NCI-H128 (cell line): ENCODE data around the gene SLC22A12.

ENCODE experiments used
- DNase-seq: peaks from one replicate; lab custom pipeline; 2025; ENCODE audit not compliant: unreplicated experiment; lab: John Stamatoyannopoulos, UW

SLC22A12 gene

GRCh38 chr11:64602466-64603070, 11.5 kb downstream of the SLC22A12 start:
- DNase-seq: no peak

- no peak for DNase-seq
Measured at GRCh38 chr11:64603411-64604110, 12.5 kb downstream of the SLC22A12 start.

DNA sequence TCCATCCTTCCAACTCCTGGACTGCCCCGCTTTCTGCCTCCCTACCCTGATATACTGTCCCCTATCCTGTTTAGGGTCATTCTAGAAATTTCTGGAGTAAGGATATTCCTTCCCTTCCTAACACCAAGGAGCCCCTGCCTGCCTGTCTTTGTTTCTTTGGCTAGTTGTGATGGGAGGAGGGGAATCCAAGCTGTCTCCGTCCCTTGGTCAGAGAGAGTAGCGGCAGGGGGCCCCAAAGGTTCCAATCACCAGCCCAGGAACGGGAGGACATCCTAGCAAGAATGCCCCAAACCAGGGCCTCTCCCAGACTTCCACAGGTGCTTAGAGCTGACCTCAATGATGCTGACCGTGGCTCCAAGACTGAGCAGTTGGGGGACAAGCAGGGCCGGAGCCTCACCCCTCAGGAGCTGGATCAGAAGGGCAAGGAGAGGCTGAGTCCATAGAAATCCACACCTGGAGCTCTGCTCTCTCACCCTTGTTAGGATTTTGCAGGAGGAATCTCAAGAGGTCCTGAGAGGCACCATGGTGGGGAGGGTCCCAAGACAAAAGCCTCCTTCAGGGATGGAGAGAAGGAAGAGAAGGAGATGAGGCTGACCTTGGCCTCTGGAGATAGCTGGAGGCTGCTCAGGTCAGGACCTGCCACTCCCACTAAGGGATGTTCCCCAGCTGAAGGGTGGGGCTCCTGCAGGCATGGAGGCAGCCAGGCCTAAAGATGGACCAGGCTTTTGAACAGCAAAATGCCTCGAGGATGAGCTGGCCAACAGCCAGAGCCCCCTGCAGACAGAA, 13.6 kb downstream of the SLC22A12 start:
- DNase-seq: no peak

GRCh38 chr11:64605244-64605560, 14.2 kb downstream of the SLC22A12 start:
- DNase-seq: no peak

DNA sequence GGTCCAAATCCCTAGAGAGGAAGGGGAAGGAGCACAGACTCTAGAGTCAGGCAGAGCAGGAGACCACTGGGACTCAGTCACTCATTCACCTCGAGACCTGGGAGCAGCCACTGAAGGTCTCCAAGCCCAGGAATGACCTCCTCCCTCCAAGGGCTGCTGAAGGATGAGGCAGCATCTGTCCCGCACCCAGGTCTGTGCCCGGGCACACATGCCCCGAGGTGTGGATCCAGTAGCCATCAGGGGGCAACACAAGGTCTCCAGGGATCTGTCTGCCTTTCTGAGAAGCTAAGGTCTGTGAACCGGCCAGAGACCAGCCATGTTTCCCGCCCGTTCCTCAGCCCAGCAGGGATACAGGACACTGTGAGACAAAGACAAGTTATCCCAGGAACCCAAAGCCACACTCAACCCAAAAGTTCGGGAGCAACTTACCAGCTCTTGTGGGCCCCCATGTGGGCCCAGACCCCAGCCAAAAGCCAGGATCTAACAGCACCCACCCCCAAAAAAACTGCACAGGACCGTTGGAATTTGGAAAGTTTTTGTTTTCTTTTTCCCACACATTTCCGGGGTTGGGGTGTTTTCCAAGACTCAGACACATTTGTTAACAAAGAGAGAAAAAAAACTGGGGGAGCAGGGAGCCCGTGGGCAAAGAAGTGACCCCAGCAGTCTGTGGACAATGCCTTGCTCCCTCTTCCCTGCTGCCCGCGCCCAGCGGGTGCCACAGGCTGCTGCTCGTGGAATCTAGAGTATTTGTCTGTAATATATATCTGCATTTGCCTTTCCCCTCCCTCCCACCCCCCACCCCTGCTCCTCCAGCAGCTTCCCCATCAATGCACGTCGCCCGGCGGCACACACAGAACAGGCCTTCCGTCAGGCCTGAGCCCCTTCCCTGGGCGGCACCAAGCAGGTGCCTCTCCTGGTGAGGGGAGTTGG, 14.9 kb downstream of the SLC22A12 start:
- no peak for DNase-seq

GRCh38 chr11:64606796-64607380, 15.9 kb downstream of the SLC22A12 start:
- DNase-seq: no peak

DNA sequence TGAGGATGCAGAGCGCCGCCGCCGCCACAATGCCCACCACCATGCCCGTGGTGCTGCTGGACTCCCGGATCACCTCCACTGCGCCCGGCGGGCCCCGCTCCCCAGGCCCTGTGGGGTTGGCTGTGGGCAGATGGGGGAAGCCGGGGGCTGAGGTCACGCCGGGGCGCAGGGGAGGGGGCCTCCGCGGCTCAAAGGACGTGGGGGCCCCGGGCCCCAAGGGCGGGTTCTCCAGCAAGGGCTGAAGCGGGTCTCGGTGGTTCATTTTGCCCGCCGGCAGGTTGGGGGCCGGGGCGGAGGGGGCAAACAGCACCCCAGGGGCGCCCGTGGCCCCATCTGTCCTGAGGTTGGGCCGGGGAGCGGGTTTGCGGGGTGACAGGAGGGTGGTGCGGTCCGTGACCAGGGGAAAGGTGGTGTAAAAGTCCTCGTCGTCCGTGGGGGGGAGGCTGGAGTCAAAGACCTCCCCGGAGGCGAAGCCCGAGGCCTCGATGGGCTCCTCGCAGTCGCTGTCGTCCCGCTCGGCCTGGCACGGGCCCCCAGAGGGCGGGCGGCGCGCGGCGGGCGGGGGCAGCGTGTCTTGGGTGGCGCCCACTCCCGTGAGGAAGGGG, 16.5 kb downstream of the SLC22A12 start:
- DNase-seq: no peak

- DNase-seq: no peak
Measured at GRCh38 chr11:64608046-64608445, 17.0 kb downstream of the SLC22A12 start.

DNA sequence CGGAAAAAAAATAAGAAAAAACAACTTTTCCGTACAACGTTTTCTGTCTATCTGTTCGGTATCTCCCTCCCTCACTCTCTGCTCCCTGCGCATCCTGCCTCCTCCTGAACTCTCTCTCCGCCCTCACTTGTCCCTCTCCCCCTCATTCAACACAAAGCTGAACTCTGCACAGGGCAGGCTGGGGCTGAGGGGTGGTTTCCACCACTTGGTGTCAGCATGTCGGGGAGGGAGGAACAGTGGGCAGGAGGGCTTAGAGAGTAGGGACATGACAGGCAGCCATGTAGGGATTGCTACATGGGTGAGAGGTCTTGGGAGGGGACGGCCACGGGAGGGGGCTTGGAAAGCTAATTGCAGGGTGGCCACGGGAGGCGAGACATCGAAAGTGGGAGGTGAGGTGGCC, 17.6 kb downstream of the SLC22A12 start:
- DNase-seq: no peak

- DNase-seq: no peak
Measured at GRCh38 chr11:64609436-64610047, 18.5 kb downstream of the SLC22A12 start.

GRCh38 chr11:64610596-64610995, 19.6 kb downstream of the SLC22A12 start:
- DNase-seq: no peak

GRCh38 chr11:64611176-64611575, 20.2 kb downstream of the SLC22A12 start:
- DNase-seq: no peak

DNA sequence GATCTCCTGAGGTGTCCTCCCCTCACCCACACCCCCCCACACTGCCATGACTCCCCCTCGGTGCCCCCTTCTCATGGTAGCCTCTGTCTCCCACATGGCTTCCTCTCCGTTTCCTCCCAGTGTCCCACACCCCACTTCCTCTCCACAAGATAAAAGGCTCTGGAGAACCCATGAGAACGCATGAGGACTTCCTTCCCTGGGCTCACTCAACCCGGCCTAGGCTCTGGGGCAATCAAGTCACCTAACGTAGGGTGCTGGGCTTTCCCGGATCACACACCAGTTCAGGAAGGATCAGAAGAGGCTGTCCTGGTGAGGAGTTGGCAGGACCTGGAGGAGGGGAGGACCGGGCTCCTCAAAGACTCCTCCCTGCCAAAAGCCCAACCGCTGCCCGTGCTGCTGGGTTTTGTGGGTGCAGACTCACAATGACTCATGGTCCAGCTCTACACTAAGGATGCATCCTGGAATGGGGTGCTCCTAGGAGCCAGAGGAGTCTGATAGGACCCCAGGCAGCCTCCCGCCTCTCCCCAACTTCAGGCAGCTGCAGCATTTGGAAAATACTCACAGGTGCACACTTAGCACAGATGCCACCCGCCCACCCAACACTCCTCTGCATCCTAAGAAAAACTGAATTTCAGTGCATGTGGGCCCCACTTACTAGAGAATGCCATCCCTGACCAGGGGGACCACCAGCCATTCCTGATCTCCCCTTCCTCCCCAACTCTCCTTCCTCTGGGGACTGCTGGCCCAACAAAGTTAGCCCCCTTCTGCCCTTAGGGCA, 21.0 kb downstream of the SLC22A12 start:
- no peak for DNase-seq

- DNase-seq: no peak
Measured at GRCh38 chr11:64613648-64614047, 22.6 kb downstream of the SLC22A12 start.

GRCh38 chr11:64614917-64615316, 23.9 kb downstream of the SLC22A12 start:
- DNase-seq: no peak

GRCh38 chr11:64616817-64617216, 25.8 kb downstream of the SLC22A12 start:
- DNase-seq: no peak

DNA sequence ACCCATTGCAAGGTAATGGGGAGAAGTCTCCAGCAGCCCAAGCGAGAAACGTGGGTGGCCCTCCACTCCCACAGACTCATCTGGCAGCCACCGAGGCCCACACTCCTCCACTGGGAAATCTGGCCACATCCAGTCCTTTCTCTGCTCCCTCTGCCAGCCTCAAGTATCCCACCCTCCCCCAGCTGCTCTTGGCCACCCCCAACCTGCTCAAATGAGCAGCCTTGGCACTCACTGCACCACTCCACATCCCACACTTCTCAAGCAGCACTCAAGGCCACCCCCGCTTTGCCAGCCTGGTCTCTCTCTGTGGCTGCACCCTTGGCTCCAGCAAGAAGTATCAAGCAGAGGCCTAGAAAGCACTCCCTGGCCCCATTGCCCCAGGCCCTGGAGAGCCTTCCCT, 28.2 kb downstream of the SLC22A12 start:
- no peak for DNase-seq

- DNase-seq: no peak
Measured at GRCh38 chr11:64619811-64620380, 28.9 kb downstream of the SLC22A12 start.
